Astrocyte (in vitro differentiated cells and primary cell): ENCODE measurements around the gene CALHM4.

ENCODE experiments used
- EZH2 ChIP-seq: IDR thresholded peaks from 2 replicates; pipeline ENCODE4 v1.6.1; 2012; ENCODE audit warnings: mild to moderate bottlenecking, low read length, inconsistent platforms; ENCODE audit not compliant: insufficient read depth
- TF ChIP-seq, protein P1 (sequence below): IDR thresholded peaks from 2 replicates; pipeline ENCODE4 v1.5.1; 2011; ENCODE audit warnings: low read depth, mild to moderate bottlenecking, inconsistent platforms, low read length, moderate library complexity; ENCODE audit not compliant: insufficient read depth

DNA sequence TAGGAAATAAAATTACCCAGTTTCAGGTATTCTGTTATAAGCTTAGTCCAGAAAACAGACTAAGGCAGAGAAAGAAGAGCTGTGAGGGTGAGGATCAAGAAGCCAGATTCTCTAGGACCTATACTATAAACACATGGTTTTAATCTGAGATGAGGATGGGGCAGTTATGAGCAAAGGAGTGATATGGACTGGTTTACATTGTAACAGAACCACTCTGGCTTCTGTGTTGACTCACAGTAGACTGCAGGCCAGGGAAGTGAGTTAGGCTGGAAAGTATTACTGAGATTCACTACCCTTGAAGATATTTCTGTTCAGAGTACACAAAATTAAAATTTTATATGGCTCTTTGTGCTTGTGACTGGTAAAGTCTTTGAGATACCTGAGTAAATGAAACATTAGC lies 14.6 kb downstream of the CALHM4 start:
- TF ChIP-seq, protein P1, sequence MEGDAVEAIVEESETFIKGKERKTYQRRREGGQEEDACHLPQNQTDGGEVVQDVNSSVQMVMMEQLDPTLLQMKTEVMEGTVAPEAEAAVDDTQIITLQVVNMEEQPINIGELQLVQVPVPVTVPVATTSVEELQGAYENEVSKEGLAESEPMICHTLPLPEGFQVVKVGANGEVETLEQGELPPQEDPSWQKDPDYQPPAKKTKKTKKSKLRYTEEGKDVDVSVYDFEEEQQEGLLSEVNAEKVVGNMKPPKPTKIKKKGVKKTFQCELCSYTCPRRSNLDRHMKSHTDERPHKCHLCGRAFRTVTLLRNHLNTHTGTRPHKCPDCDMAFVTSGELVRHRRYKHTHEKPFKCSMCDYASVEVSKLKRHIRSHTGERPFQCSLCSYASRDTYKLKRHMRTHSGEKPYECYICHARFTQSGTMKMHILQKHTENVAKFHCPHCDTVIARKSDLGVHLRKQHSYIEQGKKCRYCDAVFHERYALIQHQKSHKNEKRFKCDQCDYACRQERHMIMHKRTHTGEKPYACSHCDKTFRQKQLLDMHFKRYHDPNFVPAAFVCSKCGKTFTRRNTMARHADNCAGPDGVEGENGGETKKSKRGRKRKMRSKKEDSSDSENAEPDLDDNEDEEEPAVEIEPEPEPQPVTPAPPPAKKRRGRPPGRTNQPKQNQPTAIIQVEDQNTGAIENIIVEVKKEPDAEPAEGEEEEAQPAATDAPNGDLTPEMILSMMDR: no peak
- no peak for TF ChIP-seq EZH2
